ACC112 (cell line): ENCODE measurements around the gene PPIAL4G.
"Not testable (repeated sequence)": the region's sequence is repeated elsewhere in the genome, so short reads cannot be mapped to it uniquely, and the experiment has no call there.

Experiments used
- H2AFZ ChIP-seq: fragments of 200-600 bp; sonication (generic); one replicate; pipeline ENCODE4 v1.6.0; 2017; ENCODE audit warnings: antibody characterized with exemption, low read length; ENCODE audit not compliant: unreplicated experiment
- H3K27ac ChIP-seq: fragments of 200-600 bp; sonication (generic); 2 replicates; pipeline ENCODE4 v1.5.1; 2014; ENCODE audit warnings: low read depth, mild to moderate bottlenecking, antibody characterized with exemption, low read length, moderate library complexity
- H3K27me3 ChIP-seq: fragments of 200-600 bp; sonication (generic); 2 replicates; pipeline ENCODE4 v1.6.1; 2014; ENCODE audit warnings: mild to moderate bottlenecking, antibody characterized with exemption, low read length, moderate library complexity, mixed read lengths; ENCODE audit not compliant: insufficient read depth
- H3K36me3 ChIP-seq: fragments of 200-600 bp; sonication (generic); 2 replicates; pipeline ENCODE4 v1.6.1; 2016; ENCODE audit warnings: mild to moderate bottlenecking, antibody characterized with exemption, low read length, moderate library complexity, mixed read lengths; ENCODE audit not compliant: insufficient read depth
- H3K4me1 ChIP-seq: fragments of 200-600 bp; sonication (generic); one replicate; pipeline ENCODE4 v1.6.1; 2016; ENCODE audit warnings: low read length, mixed read lengths; ENCODE audit not compliant: insufficient read depth, unreplicated experiment, control insufficient read depth
- H3K4me3 ChIP-seq: fragments of 200-600 bp; sonication (generic); 2 replicates; pipeline ENCODE4 v1.5.1; 2014; ENCODE audit warnings: mild to moderate bottlenecking, low read depth, low read length
- H3K79me2 ChIP-seq: fragments of 200-600 bp; sonication (generic); one replicate; pipeline ENCODE4 v1.6.0; 2016; ENCODE audit warnings: low read length; ENCODE audit not compliant: control insufficient read depth, unreplicated experiment, insufficient read depth

Gene PPIAL4G

GRCh38 chr1:148481134-148481533 is 2.0 kb downstream of the PPIAL4G start:
- H3K4me1 ChIP-seq, H3K27ac ChIP-seq, H3K36me3 ChIP-seq, H3K4me3 ChIP-seq, H3K79me2 ChIP-seq, H3K27me3 ChIP-seq, H2AFZ ChIP-seq: not testable (repeated sequence)

GRCh38 chr1:148459694-148460093 is 23.4 kb downstream of the PPIAL4G start:
- H3K27ac ChIP-seq, H3K36me3 ChIP-seq, H2AFZ ChIP-seq, H3K27me3 ChIP-seq, H3K79me2 ChIP-seq, H3K4me1 ChIP-seq: not testable (repeated sequence)
- peak overlapping the region; percentile 83 for H3K4me3 ChIP-seq

- H3K36me3 ChIP-seq, H3K79me2 ChIP-seq, H3K27me3 ChIP-seq, H3K4me1 ChIP-seq, H2AFZ ChIP-seq: not testable (repeated sequence)
- Histone ChIP-seq H3K4me3 (peak overlapping the region; percentile 83), H3K27ac (peak overlapping the region; percentile 58; the same call in 1 of the 2 replicates)
Observed at GRCh38 chr1:148458901-148459581, 24.1 kb downstream of the PPIAL4G start.

GRCh38 chr1:148458398-148458797 is 24.7 kb downstream of the PPIAL4G start:
- not testable (repeated sequence) for H3K4me1 ChIP-seq, H3K27me3 ChIP-seq, H3K27ac ChIP-seq, H3K79me2 ChIP-seq, H2AFZ ChIP-seq, H3K36me3 ChIP-seq
- peak overlapping the region; percentile 67 for H3K4me3 ChIP-seq

- H3K36me3 ChIP-seq, H3K27ac ChIP-seq, H2AFZ ChIP-seq, H3K4me3 ChIP-seq, H3K27me3 ChIP-seq, H3K4me1 ChIP-seq, H3K79me2 ChIP-seq: not testable (repeated sequence)
Observed at GRCh38 chr1:148452845-148453244, 30.3 kb downstream of the PPIAL4G start.

- not testable (repeated sequence) for H3K4me1 ChIP-seq, H3K27me3 ChIP-seq, H3K4me3 ChIP-seq, H3K79me2 ChIP-seq, H3K27ac ChIP-seq, H3K36me3 ChIP-seq, H2AFZ ChIP-seq
Observed at GRCh38 chr1:148439654-148440325, 43.3 kb downstream of the PPIAL4G start.

GRCh38 chr1:148435406-148435805 is 47.7 kb downstream of the PPIAL4G start:
- Histone ChIP-seq H3K79me2 (no peaks in the 10 kb centered on the region), H2AFZ (no peak overlapping the region), H3K27ac (no peak overlapping the region), H3K36me3 (no peaks in the 10 kb centered on the region), H3K4me3 (no peak overlapping the region), H3K4me1 (no peaks in the 10 kb centered on the region), H3K27me3 (no peaks in the 10 kb centered on the region)

- no peaks in the 10 kb centered on the region for H3K27me3 ChIP-seq
Observed at GRCh38 chr1:148434832-148435231, 48.3 kb downstream of the PPIAL4G start.

GRCh38 chr1:148432916-148433317 is 50.2 kb downstream of the PPIAL4G start:
- H3K79me2 ChIP-seq, H2AFZ ChIP-seq, H3K4me1 ChIP-seq, H3K27me3 ChIP-seq, H3K4me3 ChIP-seq, H3K36me3 ChIP-seq, H3K27ac ChIP-seq: not testable (repeated sequence)

More at GRCh38 chr1:148434832-148435231, 48.3 kb downstream of the PPIAL4G start:
- no peaks in the 10 kb centered on the region for H3K4me1 ChIP-seq
- H3K79me2 ChIP-seq: no peaks in the 10 kb centered on the region
- H3K27ac ChIP-seq: no peak overlapping the region
- H2AFZ ChIP-seq: no peak overlapping the region
- no peak overlapping the region for H3K4me3 ChIP-seq
- H3K36me3 ChIP-seq: no peaks in the 10 kb centered on the region
